Mesenchymal stem cell (in vitro differentiated cells and primary cell): ENCODE data around the gene PTX3.
A peak's percentile ranks its signal among the peaks of the same experiment; 100 is the strongest.

Experiments
- DNase-seq: peaks from one replicate; pipeline ENCODE4 v3.0.0-alpha.2; 2013
- H2AFZ ChIP-seq: one replicate; pipeline ENCODE4 v1.6.1; 2013; ENCODE audit warnings: low read depth, mild to moderate bottlenecking, control low read depth, inconsistent platforms, low read length, moderate library complexity
- H2AK5ac ChIP-seq: 2 replicates; pipeline ENCODE4 v1.6.1; 2013; ENCODE audit warnings: low read length, moderate library complexity, mild to moderate bottlenecking, inconsistent platforms; ENCODE audit not compliant: severe bottlenecking
- H2BK120ac ChIP-seq: one replicate; pipeline ENCODE4 v1.6.1; 2013; ENCODE audit warnings: low read depth, mild to moderate bottlenecking, inconsistent platforms, low read length, moderate library complexity
- H2BK12ac ChIP-seq, 2 experiments: one replicate each; pipeline ENCODE4 v1.6.1; 2013; ENCODE audit warnings: inconsistent platforms in 2 of 2, low read length in 2 of 2, mild to moderate bottlenecking in 2 of 2, moderate library complexity in 2 of 2, control low read depth in 1 of 2
- H2BK15ac ChIP-seq: one replicate; pipeline ENCODE4 v1.6.1; 2013; ENCODE audit warnings: mild to moderate bottlenecking, low read depth, inconsistent platforms; ENCODE audit not compliant: poor library complexity, severe bottlenecking
- H2BK5ac ChIP-seq: 2 replicates; pipeline ENCODE4 v1.6.1; 2013; ENCODE audit warnings: low read depth, mild to moderate bottlenecking, low read length, control low read depth, inconsistent platforms; ENCODE audit not compliant: poor library complexity, severe bottlenecking
- H3K14ac ChIP-seq, 2 experiments: one replicate each; pipeline ENCODE4 v1.6.1; 2013; ENCODE audit warnings: inconsistent platforms in 2 of 2, low read length in 2 of 2, control low read depth in 1 of 2, mild to moderate bottlenecking in 1 of 2, moderate library complexity in 1 of 2
- H3K18ac ChIP-seq, 2 experiments: one replicate each; pipeline ENCODE4 v1.6.1; 2013; ENCODE audit warnings: inconsistent platforms in 2 of 2, low read length in 2 of 2, control low read depth in 1 of 2, low read depth in 1 of 2, mild to moderate bottlenecking in 1 of 2
- H3K23ac ChIP-seq, 2 experiments: one replicate each; pipeline ENCODE4 v1.6.1; 2013; ENCODE audit warnings: inconsistent platforms in 2 of 2, low read length in 2 of 2, mild to moderate bottlenecking in 2 of 2, moderate library complexity in 2 of 2, control low read depth in 1 of 2
- H3K27ac ChIP-seq: 2 replicates; pipeline ENCODE4 v1.5.1; 2013; ENCODE audit warnings: mild to moderate bottlenecking, moderate library complexity, low read length, control low read depth, inconsistent platforms; ENCODE audit not compliant: poor library complexity, severe bottlenecking
- H3K27me3 ChIP-seq, 2 experiments: 2 replicates each; pipeline versions ENCODE4 v1.6.1 to v1.7.0; 2013; ENCODE audit warnings: low read length in 2 of 2, mild to moderate bottlenecking in 2 of 2, moderate library complexity in 2 of 2, control low read depth in 1 of 2, inconsistent platforms in 1 of 2; ENCODE audit not compliant: control insufficient read depth in 1 of 2, insufficient read depth in 1 of 2
- H3K36me3 ChIP-seq, 2 experiments: 2 replicates each; pipeline versions ENCODE4 v1.6.1 to v1.7.0; 2013; ENCODE audit warnings: low read length in 2 of 2, control low read depth in 1 of 2, inconsistent platforms in 1 of 2, low read depth in 1 of 2, mild to moderate bottlenecking in 1 of 2; ENCODE audit not compliant: insufficient read depth in 2 of 2, control insufficient read depth in 1 of 2
- H3K4ac ChIP-seq, 2 experiments: one replicate each; pipeline ENCODE4 v1.6.1; 2013; ENCODE audit warnings: inconsistent platforms in 2 of 2, low read length in 2 of 2, mild to moderate bottlenecking in 2 of 2, moderate library complexity in 2 of 2, control low read depth in 1 of 2, low read depth in 1 of 2
- H3K4me1 ChIP-seq: 2 replicates; pipeline ENCODE4 v1.6.1; 2013; ENCODE audit warnings: low read depth, low read length, control low read depth; ENCODE audit not compliant: control insufficient read depth, insufficient read depth
- H3K4me2 ChIP-seq: 2 replicates; pipeline ENCODE4 v1.6.1; 2013; ENCODE audit warnings: low read length, mild to moderate bottlenecking, inconsistent platforms; ENCODE audit not compliant: poor library complexity, severe bottlenecking
- H3K4me3 ChIP-seq, 2 experiments: 2 replicates each; pipeline versions ENCODE4 v1.5.1 to v1.7.0; 2013; ENCODE audit warnings: low read length in 2 of 2, mild to moderate bottlenecking in 2 of 2, control low read depth in 1 of 2, low read depth in 1 of 2; ENCODE audit not compliant: insufficient read depth in 1 of 2
- H3K79me1 ChIP-seq: replicated peaks from 2 replicates; pipeline ENCODE4 v1.6.1; 2013; ENCODE audit warnings: mild to moderate bottlenecking, control low read depth, low read length, inconsistent platforms; ENCODE audit not compliant: poor library complexity, severe bottlenecking
- H3K9ac ChIP-seq: 2 replicates; pipeline ENCODE4 v1.7.0; 2013; ENCODE audit warnings: mild to moderate bottlenecking, low read length, moderate library complexity
- H3K9me3 ChIP-seq: 2 replicates; pipeline ENCODE4 v1.7.0; 2013; ENCODE audit warnings: mild to moderate bottlenecking, low read length; ENCODE audit not compliant: control insufficient read depth
- H4K8ac ChIP-seq: one replicate; pipeline ENCODE4 v1.6.1; 2013; ENCODE audit warnings: inconsistent platforms, mild to moderate bottlenecking, low read length, moderate library complexity
- H4K91ac ChIP-seq: one replicate; pipeline ENCODE4 v1.6.1; 2013; ENCODE audit warnings: mild to moderate bottlenecking, low read length, inconsistent platforms
- WGBS: methylation state at CpG from one replicate; pipeline ENCODE4 v1.1.7; 2013; ENCODE audit warnings: mixed read lengths; 5-methylcytosine and 5-hydroxymethylcytosine counted together

The PTX3 gene

DNA sequence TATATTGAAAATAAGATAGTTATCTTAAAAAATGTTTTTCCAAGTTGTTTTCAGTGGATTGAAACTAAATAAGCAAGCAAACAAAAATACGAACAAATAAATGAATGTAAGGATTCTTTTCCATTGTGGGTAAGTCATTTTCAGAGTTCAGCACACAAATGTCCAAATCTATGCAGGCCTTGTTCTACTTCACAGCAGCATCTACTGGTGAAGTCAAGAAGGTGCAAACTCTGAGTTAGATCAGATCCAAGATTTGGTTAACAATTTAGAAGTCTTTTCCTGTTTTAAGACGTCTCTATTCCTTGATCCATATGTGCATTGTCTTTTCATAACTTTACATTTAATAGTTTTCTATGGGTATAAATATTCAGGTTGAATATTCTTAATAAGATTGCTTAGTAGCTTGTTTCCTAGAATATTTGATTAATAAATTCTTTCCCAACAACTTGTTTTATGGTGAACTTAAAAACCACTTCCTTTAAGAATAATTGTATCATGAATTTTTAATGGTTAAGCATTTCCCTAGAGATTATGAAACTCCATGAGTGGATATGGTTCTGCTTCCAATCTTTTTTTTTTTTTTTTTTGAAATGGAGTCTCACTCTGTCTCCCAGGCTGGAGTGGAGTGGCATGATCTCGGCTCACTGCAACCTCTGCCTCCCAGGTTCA is 10.5 kb downstream of the PTX3 start:
- Histone ChIP-seq H4K8ac (no peak overlapping the region), H2AFZ (no peak overlapping the region), H3K79me1 (peaks cover 5% of the 10 kb centered on the region), H2AK5ac (no peak overlapping the region), H3K4me1 (no peaks in the 10 kb centered on the region), H4K91ac (no peak overlapping the region), H3K18ac (no peak overlapping the region), H2BK5ac (no peak overlapping the region), H3K9ac (peak overlapping the region; percentile 61), H2BK12ac (no peak overlapping the region), H2BK120ac (no peak overlapping the region), H3K4me2 (no peak overlapping the region), H2BK15ac (no peak overlapping the region), H3K36me3 (peaks cover 5 to 17% of the 10 kb centered on the region in 2 experiments), H3K9me3 (no peaks in the 10 kb centered on the region), H3K27me3 (no peaks in the 10 kb centered on the region), H3K4me3 (no peak overlapping the region), H3K14ac (no peak overlapping the region), H3K27ac (no peak overlapping the region), H3K23ac (no peak overlapping the region), H3K4ac (no peak overlapping the region)
- 100% methylated on average over 1 of the region's 3 CpGs for WGBS
- peak; percentile 48 for DNase-seq

GRCh38 chr3:157452097-157452496 is 15.4 kb downstream of the PTX3 start:
- H3K36me3 ChIP-seq, result peaks cover 0 to 2% of the 10 kb centered on the region in 2 experiments
- peaks cover 2% of the 10 kb centered on the region for H3K79me1 ChIP-seq
- no peak overlapping the region for H2AK5ac ChIP-seq
- H3K27ac ChIP-seq, result no peak overlapping the region
- no peak overlapping the region for H2BK120ac ChIP-seq
- no peak overlapping the region for H4K8ac ChIP-seq
- no peaks in the 10 kb centered on the region for H3K9me3 ChIP-seq
- H2BK5ac ChIP-seq, result no peak overlapping the region
- no peak overlapping the region for H3K4me2 ChIP-seq
- no peak overlapping the region for H3K18ac ChIP-seq
- H2AFZ ChIP-seq, result no peak overlapping the region
- WGBS, result 87% methylated on average over 3 of the region's 3 CpGs
- no peak overlapping the region for H3K4ac ChIP-seq
- H3K4me1 ChIP-seq, result no peaks in the 10 kb centered on the region
- no peak overlapping the region for H3K4me3 ChIP-seq
- no peak overlapping the region for H2BK12ac ChIP-seq
- H3K23ac ChIP-seq, result no peak overlapping the region
- no peak overlapping the region for H3K9ac ChIP-seq
- H3K27me3 ChIP-seq, result no peaks in the 10 kb centered on the region
- H3K14ac ChIP-seq, result no peak overlapping the region
- no peak overlapping the region for H2BK15ac ChIP-seq
- H4K91ac ChIP-seq, result no peak overlapping the region
- DNase-seq, result no peak

DNA sequence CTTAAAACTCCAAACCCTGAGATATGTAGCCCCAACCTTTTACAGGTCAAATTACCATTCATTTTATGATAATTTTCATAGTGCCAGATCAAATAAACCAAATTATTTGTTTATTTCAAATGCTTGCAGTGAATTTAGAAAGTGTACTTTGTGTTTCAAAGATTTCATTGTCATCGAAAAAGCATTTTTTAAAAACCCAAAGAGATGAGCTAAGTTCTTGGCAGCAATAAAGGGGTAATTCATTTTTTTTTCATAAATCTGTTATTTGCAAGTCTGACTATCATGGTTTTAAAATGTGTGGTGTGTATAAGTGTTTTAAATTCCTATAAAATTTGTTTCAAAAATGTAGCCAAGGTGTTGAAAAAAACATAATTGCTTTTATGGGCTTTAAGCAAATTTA is 17.2 kb downstream of the PTX3 start:
- H3K14ac ChIP-seq, result no peak overlapping the region
- no peak overlapping the region for H2BK12ac ChIP-seq
- no peak overlapping the region for H4K8ac ChIP-seq
- no peak overlapping the region for H2AK5ac ChIP-seq
- no peak overlapping the region for H3K4me2 ChIP-seq
- DNase-seq, result no peak
- H2BK120ac ChIP-seq, result no peak overlapping the region
- peaks cover 0 to 9% of the 10 kb centered on the region in 2 experiments for H3K36me3 ChIP-seq
- no peak overlapping the region for H2AFZ ChIP-seq
- H3K79me1 ChIP-seq, result peaks cover 2% of the 10 kb centered on the region
- no peaks in the 10 kb centered on the region for H3K9me3 ChIP-seq
- no peak overlapping the region for H3K23ac ChIP-seq
- H3K4me3 ChIP-seq, result no peak overlapping the region
- H3K9ac ChIP-seq, result peak overlapping the region; percentile 44
- H3K18ac ChIP-seq, result no peak overlapping the region
- no peak overlapping the region for H3K27ac ChIP-seq
- no peak overlapping the region for H3K4ac ChIP-seq
- 91% methylated on average over 1 of the region's 1 CpG for WGBS
- H3K27me3 ChIP-seq, result no peaks in the 10 kb centered on the region
- H3K4me1 ChIP-seq, result no peaks in the 10 kb centered on the region
- no peak overlapping the region for H2BK5ac ChIP-seq
- no peak overlapping the region for H4K91ac ChIP-seq
- H2BK15ac ChIP-seq, result no peak overlapping the region

DNA sequence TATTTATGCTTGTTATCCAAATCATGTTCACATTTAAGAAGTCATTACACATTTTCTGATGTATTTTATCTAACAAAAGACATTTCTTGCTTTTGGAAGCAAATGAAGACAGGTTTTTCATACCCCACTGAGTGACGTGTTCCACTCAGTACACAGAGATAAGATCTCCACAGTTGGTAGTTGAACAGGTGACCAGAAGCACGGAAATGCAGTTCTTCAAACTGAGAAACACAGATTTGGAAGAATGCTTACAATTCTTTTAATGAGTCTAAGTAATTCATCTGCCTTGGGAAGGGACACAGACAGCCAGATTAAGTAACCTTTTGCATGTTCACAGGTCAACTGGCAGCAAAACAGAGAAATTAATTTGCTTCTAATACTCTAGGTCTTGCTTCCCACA is 23.1 kb downstream of the PTX3 start:
- peaks cover 3% of the 10 kb centered on the region for H3K79me1 ChIP-seq
- WGBS, result 79% methylated on average over 2 of the region's 2 CpGs
- no peak overlapping the region for H2BK15ac ChIP-seq
- H3K27ac ChIP-seq, result peak overlapping the region; percentile 96
- DNase-seq, result no peak
- H2AK5ac ChIP-seq, result no peak overlapping the region
- no peak overlapping the region for H2AFZ ChIP-seq
- H4K91ac ChIP-seq, result no peak overlapping the region
- H3K9ac ChIP-seq, result no peak overlapping the region
- no peaks in the 10 kb centered on the region for H3K27me3 ChIP-seq
- no peak overlapping the region for H3K14ac ChIP-seq
- H2BK5ac ChIP-seq, result peak overlapping the region; percentile 53
- no peak overlapping the region for H3K23ac ChIP-seq
- peak overlapping the region; percentile 38 for H3K4me2 ChIP-seq
- H3K4ac ChIP-seq, result no peak overlapping the region
- H2BK120ac ChIP-seq, result no peak overlapping the region
- H3K4me3 ChIP-seq, result peak overlapping the region in 1 of 2 experiments; percentile 40
- H3K36me3 ChIP-seq, result peaks cover 0 to 16% of the 10 kb centered on the region in 2 experiments
- H3K4me1 ChIP-seq, result peaks cover 11% of the 10 kb centered on the region
- no peak overlapping the region for H3K18ac ChIP-seq
- no peaks in the 10 kb centered on the region for H3K9me3 ChIP-seq
- no peak overlapping the region for H2BK12ac ChIP-seq
- no peak overlapping the region for H4K8ac ChIP-seq
